Measurements from ENCODE around the gene SLC25A45. TPM values are rescaled to one million over a fixed set of nuclear protein-coding genes. Genes with fewer than 3 reads are reported as not detected.

SLC25A45 gene
- total and polyA plus RNA-seq, 2 donors (not counting 1 experiment from before 2014, with no cell fraction given): 0.52 to 1.5 TPM

DNA sequence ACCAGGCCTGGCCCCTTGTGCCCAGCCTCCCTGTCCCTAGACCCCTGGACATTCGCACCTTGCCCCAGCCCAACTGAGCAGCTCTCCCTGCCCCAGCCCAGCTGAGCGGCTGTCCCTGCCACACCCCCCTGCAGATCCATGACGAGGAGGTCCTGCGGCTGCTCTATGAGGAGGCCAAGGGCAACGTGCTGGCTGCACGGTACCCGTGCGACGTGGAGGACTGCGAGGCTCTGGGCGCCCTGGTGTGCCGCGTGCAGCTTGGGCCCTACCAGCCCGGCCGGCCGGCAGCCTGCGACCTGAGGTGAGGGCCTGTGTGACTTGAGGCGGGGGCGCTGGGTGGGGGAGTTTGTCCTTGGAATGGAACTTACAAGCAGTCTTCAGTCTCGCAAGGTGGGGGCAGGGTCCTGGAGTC is 11.7 kb upstream of the SLC25A45 start:
- Histone ChIP-seq H3K36me3 (ENCODE audit: control insufficient read depth, insufficient read depth, low read length) (peaks cover 39% of the 10 kb centered on the region), H3K27me3 (ENCODE audit: control insufficient read depth, insufficient read depth, low read length) (no peaks in the 10 kb centered on the region), H3K79me2 (ENCODE audit: control insufficient read depth, insufficient read depth, low read length) (peaks cover 33% of the 10 kb centered on the region), H3K27ac (ENCODE audit: insufficient read depth, low read length) (no peak overlapping the region), H3K4me3 (replicated peaks in 1 of 4; ENCODE audit: control extremely low read depth in 1 of 4, insufficient read depth in 1 of 4, low read depth in 3 of 4, low read length in 4 of 4) (no peak overlapping the region), H3K9ac (ENCODE audit: insufficient read depth, low read length) (no peak overlapping the region), H3K4me1 (ENCODE audit: control insufficient read depth, extremely low read depth, insufficient read depth, low read length) (peaks cover 18% of the 10 kb centered on the region), H2AFZ (ENCODE audit: low read length) (no peak overlapping the region), H3K4me2 (ENCODE audit: extremely low read depth, insufficient read depth, low read length) (no peak overlapping the region), H4K20me1 (ENCODE audit: control insufficient read depth, extremely low read depth, insufficient read depth, low read length) (no peaks in the 10 kb centered on the region), H3K9me3 (ENCODE audit: control insufficient read depth, insufficient read depth, low read depth, low read length) (no peaks in the 10 kb centered on the region)
- no peak for DNase-seq (ENCODE audit: low read depth in 2 of 2)
- TF ChIP-seq EZH2 (IDR thresholded peaks at IDR 0.05; ENCODE audit: low read length, missing control alignments): no peak
- TF ChIP-seq, protein P1, sequence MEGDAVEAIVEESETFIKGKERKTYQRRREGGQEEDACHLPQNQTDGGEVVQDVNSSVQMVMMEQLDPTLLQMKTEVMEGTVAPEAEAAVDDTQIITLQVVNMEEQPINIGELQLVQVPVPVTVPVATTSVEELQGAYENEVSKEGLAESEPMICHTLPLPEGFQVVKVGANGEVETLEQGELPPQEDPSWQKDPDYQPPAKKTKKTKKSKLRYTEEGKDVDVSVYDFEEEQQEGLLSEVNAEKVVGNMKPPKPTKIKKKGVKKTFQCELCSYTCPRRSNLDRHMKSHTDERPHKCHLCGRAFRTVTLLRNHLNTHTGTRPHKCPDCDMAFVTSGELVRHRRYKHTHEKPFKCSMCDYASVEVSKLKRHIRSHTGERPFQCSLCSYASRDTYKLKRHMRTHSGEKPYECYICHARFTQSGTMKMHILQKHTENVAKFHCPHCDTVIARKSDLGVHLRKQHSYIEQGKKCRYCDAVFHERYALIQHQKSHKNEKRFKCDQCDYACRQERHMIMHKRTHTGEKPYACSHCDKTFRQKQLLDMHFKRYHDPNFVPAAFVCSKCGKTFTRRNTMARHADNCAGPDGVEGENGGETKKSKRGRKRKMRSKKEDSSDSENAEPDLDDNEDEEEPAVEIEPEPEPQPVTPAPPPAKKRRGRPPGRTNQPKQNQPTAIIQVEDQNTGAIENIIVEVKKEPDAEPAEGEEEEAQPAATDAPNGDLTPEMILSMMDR (conservative IDR thresholded peaks at IDR 0.05 in 1 of 2, IDR thresholded peaks at IDR 0.05 in 1 of 2; ENCODE audit: low read depth in 1 of 2, low read length in 2 of 2): no peak

DNA sequence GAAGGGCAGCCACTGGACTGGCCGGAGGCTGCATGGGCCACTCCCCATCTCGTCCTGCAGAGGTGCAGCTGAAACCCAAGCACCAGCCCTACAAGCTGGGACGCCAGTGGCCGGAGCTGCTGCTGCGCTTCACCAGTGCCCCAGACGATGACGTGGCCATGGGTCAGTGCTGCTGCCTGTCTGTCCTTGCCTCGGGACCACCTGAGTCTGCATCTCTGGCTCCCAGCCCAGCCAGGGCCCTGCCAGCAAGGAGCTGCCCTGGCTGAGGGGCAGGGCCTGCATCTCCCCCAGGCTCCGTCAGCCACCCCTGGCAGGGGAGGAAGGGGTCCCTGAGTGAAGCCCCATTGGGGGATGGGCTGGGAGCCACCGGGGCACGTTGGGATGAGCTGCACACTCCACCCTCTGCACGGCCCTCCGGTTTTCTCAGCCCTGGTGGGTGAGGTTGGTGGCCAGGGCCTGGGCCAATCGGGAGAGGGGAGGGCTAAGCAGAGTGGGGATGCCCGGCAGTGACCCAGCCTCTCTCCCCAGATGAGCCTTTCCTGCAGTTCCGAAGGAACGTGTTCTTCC is 11.2 kb upstream of the SLC25A45 start:
- Histone ChIP-seq H3K4me3 (replicated peaks in 1 of 4; ENCODE audit: control extremely low read depth in 1 of 4, insufficient read depth in 1 of 4, low read depth in 3 of 4, low read length in 4 of 4) (no peak overlapping the region), H3K27ac (ENCODE audit: insufficient read depth, low read length) (no peak overlapping the region), H3K79me2 (ENCODE audit: control insufficient read depth, insufficient read depth, low read length) (peaks cover 36% of the 10 kb centered on the region), H3K4me1 (ENCODE audit: control insufficient read depth, extremely low read depth, insufficient read depth, low read length) (peaks cover 18% of the 10 kb centered on the region), H3K27me3 (ENCODE audit: control insufficient read depth, insufficient read depth, low read length) (no peaks in the 10 kb centered on the region), H3K9ac (ENCODE audit: insufficient read depth, low read length) (no peak overlapping the region), H4K20me1 (ENCODE audit: control insufficient read depth, extremely low read depth, insufficient read depth, low read length) (no peaks in the 10 kb centered on the region), H3K36me3 (ENCODE audit: control insufficient read depth, insufficient read depth, low read length) (peaks cover 38% of the 10 kb centered on the region), H3K9me3 (ENCODE audit: control insufficient read depth, insufficient read depth, low read depth, low read length) (no peaks in the 10 kb centered on the region), H3K4me2 (ENCODE audit: extremely low read depth, insufficient read depth, low read length) (no peak overlapping the region), H2AFZ (ENCODE audit: low read length) (no peak overlapping the region)
- DNase-seq (ENCODE audit: low read depth in 2 of 2): no peak
- no peak for TF ChIP-seq EZH2 (IDR thresholded peaks at IDR 0.05; ENCODE audit: low read length, missing control alignments)
- TF ChIP-seq, protein P1 (conservative IDR thresholded peaks at IDR 0.05 in 1 of 2, IDR thresholded peaks at IDR 0.05 in 1 of 2; ENCODE audit: low read depth in 1 of 2, low read length in 2 of 2): no peak

DNA sequence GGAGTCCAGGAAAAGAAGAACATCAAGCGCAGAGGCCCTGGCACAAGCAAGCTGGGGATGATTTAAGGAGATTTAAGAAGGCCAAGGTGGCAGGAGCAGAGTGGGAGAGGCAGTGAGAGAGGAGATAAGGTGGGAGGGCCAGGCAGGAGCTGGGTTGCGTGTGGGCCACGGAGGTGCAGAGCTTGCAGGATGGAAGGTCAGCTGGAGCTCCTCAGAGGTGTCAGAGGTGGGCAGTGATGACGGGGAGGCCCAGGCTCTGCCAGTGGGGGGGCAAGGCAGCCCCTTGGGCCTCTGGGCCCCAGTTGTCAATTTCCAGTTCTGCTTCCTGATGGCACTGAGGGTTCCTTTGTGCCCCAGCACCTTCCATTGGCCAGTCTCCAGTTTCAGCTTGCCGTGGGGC is 10.5 kb upstream of the SLC25A45 start:
- DNase-seq (ENCODE audit: low read depth in 2 of 2): no peak
- Histone ChIP-seq H3K27me3 (ENCODE audit: control insufficient read depth, insufficient read depth, low read length) (no peaks in the 10 kb centered on the region), H3K9ac (ENCODE audit: insufficient read depth, low read length) (no peak overlapping the region), H3K79me2 (ENCODE audit: control insufficient read depth, insufficient read depth, low read length) (peaks cover 42% of the 10 kb centered on the region), H3K4me3 (replicated peaks in 1 of 4; ENCODE audit: control extremely low read depth in 1 of 4, insufficient read depth in 1 of 4, low read depth in 3 of 4, low read length in 4 of 4) (no peak overlapping the region), H4K20me1 (ENCODE audit: control insufficient read depth, extremely low read depth, insufficient read depth, low read length) (no peaks in the 10 kb centered on the region), H3K4me2 (ENCODE audit: extremely low read depth, insufficient read depth, low read length) (no peak overlapping the region), H3K4me1 (ENCODE audit: control insufficient read depth, extremely low read depth, insufficient read depth, low read length) (peaks cover 22% of the 10 kb centered on the region), H2AFZ (ENCODE audit: low read length) (no peak overlapping the region), H3K27ac (ENCODE audit: insufficient read depth, low read length) (no peak overlapping the region), H3K36me3 (ENCODE audit: control insufficient read depth, insufficient read depth, low read length) (peaks cover 33% of the 10 kb centered on the region), H3K9me3 (ENCODE audit: control insufficient read depth, insufficient read depth, low read depth, low read length) (no peaks in the 10 kb centered on the region)
- TF ChIP-seq EZH2 (IDR thresholded peaks at IDR 0.05; ENCODE audit: low read length, missing control alignments): no peak
- TF ChIP-seq, protein P1 (conservative IDR thresholded peaks at IDR 0.05 in 1 of 2, IDR thresholded peaks at IDR 0.05 in 1 of 2; ENCODE audit: low read depth in 1 of 2, low read length in 2 of 2): no peak
